H1 (cell line): Measurements from ENCODE around the gene SH3BP2. TPM values are rescaled to one million over a fixed set of nuclear protein-coding genes. Genes with fewer than 3 reads are reported as not detected.

Experiments used
- CTCF ChIA-PET: fragments of 300-600 bp; sonication (Branson Sonifier 250); formaldehyde crosslinking; loops from one replicate; lab custom pipeline; 2021; ENCODE audit not compliant: partially characterized antibody; lab: Charles Lee
- POLR2A ChIA-PET: fragments of 300-600 bp; sonication (Branson Sonifier 250); formaldehyde crosslinking; loops from one replicate; lab custom pipeline; 2021; ENCODE audit warnings: inconsistent platforms; ENCODE audit not compliant: partially characterized antibody; lab: Charles Lee
- DNase-seq, 2 experiments: peaks; one replicate each; pipeline versions ENCODE4 v3.0.0 to v3.0.0-alpha.2; 2010 to 2022; ENCODE audit warnings: low spot score in 2 of 2, low read depth in 1 of 2, mixed read lengths in 1 of 2
- FAIRE-seq: peaks from 2 replicates; lab custom pipeline; 2011; peaks lifted over from hg19 to GRCh38; lab: Jason Lieb, UNC
- H2AFZ ChIP-seq: 2 replicates; pipeline ENCODE4 v1.8.1; 2012; ENCODE audit warnings: low read length, inconsistent platforms
- H2AK5ac ChIP-seq: 2 replicates; pipeline ENCODE4 v1.6.1; 2013; ENCODE audit warnings: low read depth, low read length
- H2BK120ac ChIP-seq: replicated peaks from 2 replicates; pipeline ENCODE3; 2013; ENCODE audit warnings: low read depth, low read length, inconsistent platforms
- H2BK12ac ChIP-seq: 2 replicates; pipeline ENCODE4 v1.6.1; 2013; ENCODE audit warnings: low read depth, low read length
- H2BK15ac ChIP-seq: 2 replicates; pipeline ENCODE4 v1.6.1; 2013; ENCODE audit warnings: low read length
- H2BK20ac ChIP-seq: 2 replicates; pipeline ENCODE4 v1.6.1; 2013; ENCODE audit warnings: low read length
- H2BK5ac ChIP-seq: 2 replicates; pipeline ENCODE4 v1.6.1; 2013; ENCODE audit warnings: low read depth, low read length
- H3K14ac ChIP-seq: 2 replicates; pipeline ENCODE4 v1.6.1; 2013; ENCODE audit warnings: inconsistent platforms; ENCODE audit not compliant: insufficient read length
- H3K18ac ChIP-seq: 2 replicates; pipeline ENCODE4 v1.6.1; 2013; ENCODE audit warnings: low read length; ENCODE audit errors: extremely low read depth
- H3K23ac ChIP-seq: 2 replicates; pipeline ENCODE4 v1.6.1; 2013; ENCODE audit warnings: inconsistent platforms; ENCODE audit not compliant: insufficient read length
- H3K23me2 ChIP-seq: 2 replicates; pipeline ENCODE4 v1.6.1; 2013; ENCODE audit warnings: low read depth, low read length
- H3K27ac ChIP-seq: 2 replicates; pipeline ENCODE4 v1.6.1; 2011; ENCODE audit warnings: low read depth, low read length, inconsistent platforms
- H3K27me3 ChIP-seq, 4 experiments: replicated peaks in 1 of 4; 1 replicate in 1 of 4; 2 replicates in 3 of 4; pipeline versions ENCODE4 v1.6.1 to v1.8.1; 2011 to 2013; ENCODE audit warnings: low read length in 3 of 4, mild to moderate bottlenecking in 3 of 4, inconsistent platforms in 2 of 4, mixed read lengths in 2 of 4, moderate library complexity in 1 of 4; ENCODE audit not compliant: control insufficient read depth in 3 of 4, insufficient read depth in 3 of 4; ENCODE audit errors: extremely low read depth in 1 of 4
- H3K36me3 ChIP-seq, 4 experiments: 2 replicates each; pipeline versions ENCODE4 v1.6.1 to v1.8.1; 2011 to 2013; ENCODE audit warnings: mild to moderate bottlenecking in 4 of 4, low read length in 3 of 4, moderate library complexity in 2 of 4, control low read depth in 1 of 4, inconsistent platforms in 1 of 4; ENCODE audit not compliant: insufficient read depth in 4 of 4, control insufficient read depth in 2 of 4
- H3K4ac ChIP-seq: replicated peaks from 2 replicates; pipeline ENCODE3; 2013; ENCODE audit warnings: low read length, low read depth, mixed read lengths, inconsistent platforms; ENCODE audit not compliant: insufficient read length
- H3K4me1 ChIP-seq, 4 experiments: replicated peaks in 1 of 4; 1 replicate in 1 of 4; 2 replicates in 3 of 4; pipeline versions ENCODE4 v1.6.1 to v1.8.1; 2011 to 2013; ENCODE audit warnings: low read length in 3 of 4, inconsistent platforms in 2 of 4, mixed read lengths in 1 of 4; ENCODE audit not compliant: insufficient read depth in 4 of 4, control insufficient read depth in 3 of 4
- H3K4me2 ChIP-seq, 2 experiments: 2 replicates each; pipeline versions ENCODE4 v1.6.1 to v1.8.1; 2011 to 2013; ENCODE audit warnings: low read depth in 2 of 2, low read length in 2 of 2, control low read depth in 1 of 2, inconsistent platforms in 1 of 2, mild to moderate bottlenecking in 1 of 2; ENCODE audit not compliant: insufficient read depth in 1 of 2
- H3K4me3 ChIP-seq, 4 experiments: fragments of 200-600, 300-600 bp in 1 of 4; sonication (generic), shearing (Covaris generic), sonication (Bioruptor Twin) in 1 of 4; 2 replicates each; pipeline versions ENCODE4 v1.5.1 to v1.8.1; 2011 to 2016; ENCODE audit warnings: low read length in 4 of 4, low read depth in 3 of 4, control low read depth in 2 of 4, inconsistent platforms in 2 of 4, mild to moderate bottlenecking in 2 of 4, mixed read lengths in 1 of 4, moderate library complexity in 1 of 4; ENCODE audit not compliant: insufficient read depth in 2 of 4; ENCODE audit errors: extremely low read depth in 1 of 4
- H3K56ac ChIP-seq: replicated peaks from 2 replicates; pipeline ENCODE3; 2013; ENCODE audit warnings: low read depth, mild to moderate bottlenecking, mixed read lengths, low read length, inconsistent platforms; ENCODE audit not compliant: insufficient read length
- H3K79me1 ChIP-seq: 2 replicates; pipeline ENCODE4 v1.6.1; 2013; ENCODE audit warnings: low read depth, low read length, control low read depth
- H3K79me2 ChIP-seq, 2 experiments: 2 replicates each; pipeline versions ENCODE4 v1.6.1 to v1.8.1; 2012 to 2013; ENCODE audit warnings: low read length in 2 of 2, mild to moderate bottlenecking in 2 of 2, inconsistent platforms in 1 of 2; ENCODE audit not compliant: insufficient read depth in 2 of 2, control insufficient read depth in 1 of 2
- H3K9ac ChIP-seq, 4 experiments: replicated peaks in 1 of 4; 1 replicate in 1 of 4; 2 replicates in 3 of 4; pipeline versions ENCODE4 v1.6.1 to v1.8.1; 2011 to 2013; ENCODE audit warnings: low read depth in 3 of 4, low read length in 3 of 4, control low read depth in 2 of 4, mild to moderate bottlenecking in 2 of 4, moderate library complexity in 2 of 4, inconsistent platforms in 1 of 4; ENCODE audit errors: extremely low read depth in 1 of 4
- H3K9me3 ChIP-seq, 2 experiments: 2 replicates each; pipeline versions ENCODE4 v1.6.1 to v1.8.1; 2012 to 2013; ENCODE audit warnings: mild to moderate bottlenecking in 2 of 2, moderate library complexity in 2 of 2, control low read depth in 1 of 2, inconsistent platforms in 1 of 2, low read depth in 1 of 2, low read length in 1 of 2, mixed read lengths in 1 of 2; ENCODE audit not compliant: insufficient read depth in 2 of 2
- H4K20me1 ChIP-seq, 2 experiments: replicated peaks in 1 of 2; 2 replicates each; pipeline versions ENCODE3 to v1.8.1; 2011 to 2013; ENCODE audit warnings: inconsistent platforms in 2 of 2, low read length in 2 of 2, mild to moderate bottlenecking in 1 of 2; ENCODE audit not compliant: insufficient read depth in 2 of 2, control insufficient read depth in 1 of 2
- H4K5ac ChIP-seq: 2 replicates; pipeline ENCODE4 v1.6.1; 2013; ENCODE audit warnings: low read length, low read depth, mixed read lengths, inconsistent platforms; ENCODE audit not compliant: insufficient read length
- H4K8ac ChIP-seq: 2 replicates; pipeline ENCODE4 v1.8.0; 2013; ENCODE audit warnings: mild to moderate bottlenecking, moderate library complexity, low read length, inconsistent platforms; ENCODE audit not compliant: insufficient read depth; ENCODE audit errors: extremely low read depth
- H4K91ac ChIP-seq: replicated peaks from 2 replicates; pipeline ENCODE3; 2013; ENCODE audit warnings: low read length, mixed read lengths, inconsistent platforms; ENCODE audit not compliant: insufficient read length
- BCL11A ChIP-seq, 2 experiments: IDR thresholded peaks; one replicate each; pipeline ENCODE4 v1.6.1; 2011; ENCODE audit warnings: low read depth in 2 of 2, low read length in 2 of 2, mild to moderate bottlenecking in 2 of 2
- CHD1 ChIP-seq: IDR thresholded peaks from 2 replicates; pipeline ENCODE4 v1.6.1; 2012; ENCODE audit warnings: low read depth, low read length, improper control_type of control experiment
- MAX ChIP-seq: IDR thresholded peaks from 2 replicates; pipeline ENCODE4 v1.6.1; 2012; ENCODE audit warnings: inconsistent platforms
- PHF8 ChIP-seq: fragments of 200-600 bp; sonication (generic); conservative IDR thresholded peaks from 2 replicates; pipeline ENCODE4 v1.7.1; 2012; ENCODE audit warnings: low read depth, mild to moderate bottlenecking, inconsistent platforms, low read length, moderate library complexity
- RAD21 ChIP-seq, 2 experiments: IDR thresholded peaks in 1 of 2; conservative IDR thresholded peaks in 1 of 2; 2 replicates each; pipeline ENCODE4 v1.6.1; 2011; ENCODE audit warnings: low read depth in 2 of 2, low read length in 2 of 2, improper control_type of control experiment in 1 of 2, inconsistent platforms in 1 of 2, mild to moderate bottlenecking in 1 of 2, moderate library complexity in 1 of 2
- SAP30 ChIP-seq: fragments of 300-600 bp; sonication (generic); IDR thresholded peaks from 2 replicates; pipeline ENCODE4 v1.7.1; 2012; ENCODE audit warnings: low read length, moderate library complexity, mild to moderate bottlenecking, inconsistent platforms; ENCODE audit not compliant: insufficient read depth, insufficient replicate concordance
- SIN3A ChIP-seq, 2 experiments: IDR thresholded peaks in 1 of 2; conservative IDR thresholded peaks in 1 of 2; 2 replicates each; pipeline ENCODE4 v1.6.1; 2011 to 2012; ENCODE audit warnings: low read length in 2 of 2, improper control_type of control experiment in 1 of 2, low read depth in 1 of 2, mild to moderate bottlenecking in 1 of 2
- SIX5 ChIP-seq: IDR thresholded peaks from 2 replicates; pipeline ENCODE4 v1.6.1; 2011; ENCODE audit warnings: mild to moderate bottlenecking, low read depth, low read length
- WGBS, 2 experiments: shearing (Covaris generic) in 1 of 2; methylation state at CpG; one replicate each; pipeline versions ENCODE4 v1.1.6 to v1.1.7; 2013 to 2015; ENCODE audit warnings: low lambda C conversion rate in 2 of 2, mixed read lengths in 2 of 2, inconsistent platforms in 1 of 2, low coverage in 1 of 2, missing lambda C conversion rate in 1 of 2; ENCODE audit not compliant: insufficient replicate concordance in 2 of 2, insufficient coverage in 1 of 2, insufficient read length in 1 of 2; ENCODE audit errors: extremely low coverage in 1 of 2, missing lambda C conversion rate in 1 of 2; 5-methylcytosine and 5-hydroxymethylcytosine counted together
- polyA plus RNA-seq, 7 experiments: library from polyadenylated mRNA; depleted of rRNA in 3 of 7; stranded (reverse) in 5 of 7; unstranded in 2 of 7; fragments of >200 nt in 5 of 7; fragments of 200-250 nt in 2 of 7; gene quantifications; 1 replicate in 5 of 7; 2 replicates in 1 of 7; 4 replicates in 1 of 7; pipeline versions ENCODE4 v1.2.1 to v1.2.3, GENCODE V29; 2011 to 2013; ENCODE audit warnings: missing spikeins in 2 of 7, mixed read lengths in 2 of 7
- total RNA-seq: library from RNA; stranded (reverse); fragmentation: NEBNext Ultra II Directional; extraction: Animal tissue kit (Norgen Biotek cat#: 25700); gene quantifications from 2 replicates; pipeline ENCODE4 v1.2.1, GENCODE V29; 2021

The SH3BP2 gene
- total and polyA plus RNA-seq, 2 of the 8 experiments (the other 6 are each of a cell fraction or from before 2014, with no cell fraction given), result 27.4 to 31.4 TPM

- Histone ChIP-seq H3K4me1 (peaks cover 0 to 5% (median 2%) of the 10 kb centered on the region in 4 experiments; a peak in 4 of 7 replicates), H4K8ac (no peak overlapping the region), H3K27me3 (no peaks in the 10 kb centered on the region), H3K9ac (no peak overlapping the region), H3K9me3 (no peaks in the 10 kb centered on the region), H2AFZ (no peak overlapping the region), H4K91ac (no peak overlapping the region), H3K4me2 (no peak overlapping the region), H2BK15ac (no peak overlapping the region), H2BK5ac (no peak overlapping the region), H3K4me3 (no peak overlapping the region), H3K14ac (no peak overlapping the region), H4K20me1 (peaks cover 0 to 4% of the 10 kb centered on the region in 2 experiments), H2BK12ac (no peak overlapping the region), H3K4ac (no peak overlapping the region), H4K5ac (no peak overlapping the region), H3K36me3 (peaks cover 2 to 30% (median 11%) of the 10 kb centered on the region in 4 experiments; a peak in 6 of 8 replicates), H3K79me1 (no peaks in the 10 kb centered on the region; the same call in none of the 2 replicates), H2AK5ac (no peak overlapping the region), H3K79me2 (peaks cover 0 to 4% of the 10 kb centered on the region in 2 experiments; a peak in 1 of 4 replicates), H2BK120ac (no peak overlapping the region), H3K27ac (no peak overlapping the region), H3K23ac (no peak overlapping the region), H3K56ac (no peak overlapping the region), H2BK20ac (no peak overlapping the region), H3K18ac (no peak overlapping the region), H3K23me2 (no peaks in the 10 kb centered on the region)
- 92% methylated on average over 3 of the region's 3 CpGs; no CpG with 5 or more reads in 1 of the 2 experiments for WGBS, 2 experiments
- no peak for FAIRE-seq
- TF ChIP-seq CHD1 (no peak), SIX5 (no peak), BCL11A (IDR thresholded peaks at IDR 0.05; ENCODE audit: low read depth in 2 of 2, low read length in 2 of 2) (no peak), SAP30 (no peak), MAX (no peak), RAD21 (IDR thresholded peaks at IDR 0.05 in 1 of 2, conservative IDR thresholded peaks at IDR 0.05 in 1 of 2; ENCODE audit: low read depth in 2 of 2, low read length in 2 of 2) (no peak), SIN3A (conservative IDR thresholded peaks at IDR 0.05 in 1 of 2, IDR thresholded peaks at IDR 0.05 in 1 of 2; ENCODE audit: low read depth in 1 of 2, low read length in 2 of 2) (no peak), PHF8 (no peak)
- CTCF ChIA-PET, result interaction anchor here (0.6 to 1.0 kb wide), 3 partner anchors 10 to 118 kb away, joined by 3 to 5 read pairs (median 3); no protein-coding TSS in a partner anchor
- POLR2A ChIA-PET, result interaction anchor here (0.8 to 1.6 kb wide), 2 partner anchors 20 to 21 kb away, joined by 3 to 6 read pairs; no protein-coding TSS in a partner anchor
- DNase-seq, result no peak
These were observed 88.5 kb downstream of the SH3BP2 start for GRCh38 chr4:2881431-2881830.
